Stimulated activated CD4-positive, alpha-beta T cell treated with anti-CD3 and anti-CD28 coated beads, TNF-alpha, amount 100 ng/mL, for 48 hours (primary cell): ENCODE data around the gene COX5A.

Source experiments
- DNase-seq, 3 donors: peaks; one replicate each; pipeline ENCODE4 v3.0.0-alpha.2; 2020; ENCODE audit warnings: low read depth in 3 of 3

Gene COX5A

GRCh38 chr15:74873036-74873755 lies 64.7 kb downstream of the COX5A start, which contains the start of gene SCAMP2:
Gene SCAMP2 (minus strand): TSS chr15:74873365. CDS start chr15:74873255, 110 bp downstream.
- peak; percentile 76 to 90 (median 83) for DNase-seq

- DNase-seq = no peak
These were observed 65.2 kb downstream of the COX5A start for GRCh38 chr15:74872702-74873035.

- DNase-seq = no peak
These were observed 67.2 kb downstream of the COX5A start for GRCh38 chr15:74870436-74871215.
